Activated CD4-positive, CD25-positive, alpha-beta regulatory T cell treated with anti-CD3 and anti-CD28 coated beads, Interleukin-2, amount 50 U/mL, for 16 hours (primary cell): ENCODE data around the gene COPB1.

Source experiments
- DNase-seq: peaks from one replicate; pipeline ENCODE4 v3.0.0-alpha.2; 2020; ENCODE audit warnings: low read depth, low spot score

The COPB1 gene

GRCh38 chr11:14506532-14506931 lies 6.9 kb upstream of the COPB1 start:
- DNase-seq = no peak

GRCh38 chr11:14503023-14503422 lies 3.4 kb upstream of the COPB1 start:
- no peak for DNase-seq

GRCh38 chr11:14502039-14502438 lies 2.4 kb upstream of the COPB1 start:
- DNase-seq = no peak

- peak; percentile 36 for DNase-seq
Observed at GRCh38 chr11:14500181-14500651, 605 bp upstream of the COPB1 start.

- peak; percentile 4 for DNase-seq
Observed at GRCh38 chr11:14499178-14499559, 442 bp downstream of the COPB1 start.

- DNase-seq = no peak
Observed at GRCh38 chr11:14480716-14481115, 18.9 kb downstream of the COPB1 start.

GRCh38 chr11:14471127-14471526 lies 28.5 kb downstream of the COPB1 start:
- no peak for DNase-seq

GRCh38 chr11:14463623-14464022 lies 36.0 kb downstream of the COPB1 start:
- no peak for DNase-seq

- DNase-seq = no peak
Observed at GRCh38 chr11:14460147-14460546, 39.5 kb downstream of the COPB1 start.

GRCh38 chr11:14458377-14458776 lies 41.2 kb downstream of the COPB1 start:
- no peak for DNase-seq

- DNase-seq = no peak
Observed at GRCh38 chr11:14455648-14456430, 43.8 kb downstream of the COPB1 start.

- DNase-seq = no peak
Observed at GRCh38 chr11:14454861-14455632, 44.6 kb downstream of the COPB1 start.

GRCh38 chr11:14451825-14452224 lies 47.8 kb downstream of the COPB1 start:
- DNase-seq = no peak

- DNase-seq = no peak
Observed at GRCh38 chr11:14449302-14449714, 50.3 kb downstream of the COPB1 start.

- no peak for DNase-seq
Observed at GRCh38 chr11:14448240-14448639, 51.4 kb downstream of the COPB1 start.

GRCh38 chr11:14446701-14447169 lies 52.9 kb downstream of the COPB1 start:
- DNase-seq = no peak

- DNase-seq = no peak
Observed at GRCh38 chr11:14445542-14446530, 53.8 kb downstream of the COPB1 start.

- no peak for DNase-seq
Observed at GRCh38 chr11:14444441-14445189, 55.0 kb downstream of the COPB1 start.

- DNase-seq = no peak
Observed at GRCh38 chr11:14443638-14444037, 56.0 kb downstream of the COPB1 start.

GRCh38 chr11:14435717-14436512 lies 63.7 kb downstream of the COPB1 start:
- DNase-seq = no peak
